GM12878 (cell line): ENCODE results near the gene CCDC150. TPM values are rescaled to one million over a fixed set of nuclear protein-coding genes. Genes with fewer than 3 reads are reported as not detected.

Experiments
- ATAC-seq: fragments of 200-7000 bp; cut with Tn5 transposase; 3 replicates; pipeline ENCODE4 v1.9.1; 2020; ENCODE audit warnings: mild to moderate bottlenecking, moderate library complexity
- BruUV-seq: library from RNA; stranded (reverse); fragments of 400-500 nt; replicated peaks from 2 replicates; lab custom pipeline; 2021; lab: Mats Ljungman, UMichigan
- CTCF ChIA-PET: fragments of 300-600 bp; sonication (Branson Sonifier 250); formaldehyde crosslinking; extraction: SDS; loops from one replicate; lab custom pipeline; 2021; ENCODE audit warnings: inconsistent platforms; lab: Yijun Ruan, JAX
- POLR2A ChIA-PET: fragments of 350-600 bp; formaldehyde crosslinking; extraction: SDS; loops from one replicate; lab custom pipeline; 2021; ENCODE audit warnings: inconsistent platforms; lab: Charles Lee
- RAD21 ChIA-PET: fragments of 300-600 bp; sonication (Branson Sonifier 250); formaldehyde crosslinking; loops from one replicate; lab custom pipeline; 2023; ENCODE audit warnings: antibody characterized with exemption; ENCODE audit not compliant: unreplicated experiment; lab: Charles Lee
- SMC1A ChIA-PET: fragments of 300-600 bp; sonication (Branson Sonifier 250); formaldehyde crosslinking; loops from one replicate; lab custom pipeline; 2023; ENCODE audit not compliant: unreplicated experiment, uncharacterized antibody; lab: Charles Lee
- DNase-seq: peaks from one replicate; pipeline ENCODE4 v3.0.0-alpha.2; 2011; ENCODE audit warnings: low read depth, low spot score
- FAIRE-seq: peaks from 3 replicates; lab custom pipeline; 2011; peaks lifted over from hg19 to GRCh38; lab: Jason Lieb, UNC
- H2AFZ ChIP-seq: 2 replicates; pipeline ENCODE4 v1.6.0; 2011; ENCODE audit warnings: low read depth, low read length, control low read depth; ENCODE audit not compliant: control insufficient read depth
- H3K27ac ChIP-seq: 2 replicates; pipeline ENCODE4 v1.5.1; 2011; ENCODE audit warnings: control low read depth; ENCODE audit not compliant: control insufficient read depth, insufficient read depth
- H3K27me3 ChIP-seq, 2 experiments: replicated peaks in 1 of 2; 2 replicates each; pipeline versions ENCODE4 v1.6.0 to v1.6.1; 2011; ENCODE audit warnings: low read length in 1 of 2; ENCODE audit not compliant: control insufficient read depth in 2 of 2, insufficient read depth in 2 of 2
- H3K36me3 ChIP-seq, 2 experiments: 2 replicates each; pipeline ENCODE4 v1.5.1; 2011; ENCODE audit warnings: low read length in 1 of 2; ENCODE audit not compliant: control insufficient read depth in 2 of 2, insufficient read depth in 2 of 2
- H3K4me1 ChIP-seq: 2 replicates; pipeline ENCODE4 v1.6.1; 2011; ENCODE audit warnings: mild to moderate bottlenecking, low read length, moderate library complexity, mixed read lengths; ENCODE audit not compliant: control insufficient read depth, insufficient read depth
- H3K4me2 ChIP-seq: 2 replicates; pipeline ENCODE4 v1.6.0; 2011; ENCODE audit warnings: control low read depth; ENCODE audit not compliant: control insufficient read depth, insufficient read depth
- H3K4me3 ChIP-seq: fragments of 200-600 bp; sonication (generic); 2 replicates; pipeline ENCODE4 v1.5.1; 2016
- H3K79me2 ChIP-seq: 2 replicates; pipeline ENCODE4 v1.6.0; 2011; ENCODE audit warnings: low read length; ENCODE audit not compliant: control insufficient read depth, insufficient read depth
- H3K9ac ChIP-seq: 2 replicates; pipeline ENCODE4 v1.8.0; 2011; ENCODE audit warnings: low read length, control low read depth, mixed read lengths; ENCODE audit not compliant: control insufficient read depth, insufficient read depth
- H3K9me3 ChIP-seq: replicated peaks from 3 replicates; pipeline ENCODE4 v1.5.1; 2011; ENCODE audit warnings: mild to moderate bottlenecking, low read length; ENCODE audit not compliant: control insufficient read depth, insufficient read depth
- H4K20me1 ChIP-seq: 2 replicates; pipeline ENCODE4 v1.6.0; 2011; ENCODE audit not compliant: control insufficient read depth, insufficient read depth
- BACH1 ChIP-seq: fragments of 450-650 bp; IDR thresholded peaks from 2 replicates; pipeline ENCODE4 v1.6.1; 2017; ENCODE audit warnings: mild to moderate bottlenecking, borderline replicate concordance
- E2F8 ChIP-seq: fragments of 450-650 bp; IDR thresholded peaks from 2 replicates; pipeline ENCODE4 v1.6.1; 2018; ENCODE audit warnings: mild to moderate bottlenecking, low read depth, moderate library complexity; ENCODE audit not compliant: partially characterized antibody
- ELK1 ChIP-seq: IDR thresholded peaks from 2 replicates; pipeline ENCODE4 v1.6.1; 2012; ENCODE audit warnings: low read depth, low read length, improper control_type of control experiment
- IRF5 ChIP-seq: fragments of 450-650 bp; IDR thresholded peaks from 2 replicates; pipeline ENCODE4 v1.6.1; 2017; ENCODE audit warnings: borderline replicate concordance
- MEF2A ChIP-seq: IDR thresholded peaks from 2 replicates; pipeline ENCODE4 v1.6.1; 2011; ENCODE audit warnings: low read depth, mild to moderate bottlenecking, low read length, moderate library complexity; ENCODE audit not compliant: insufficient read depth
- MEF2B ChIP-seq: fragments of 450-650 bp; IDR thresholded peaks from 2 replicates; pipeline ENCODE4 v1.6.1; 2018; ENCODE audit warnings: mild to moderate bottlenecking, moderate library complexity; ENCODE audit not compliant: partially characterized antibody, poor library complexity, severe bottlenecking
- MYC ChIP-seq: IDR thresholded peaks from 2 replicates; pipeline ENCODE4 v1.6.1; 2011; ENCODE audit warnings: mild to moderate bottlenecking, low read length, moderate library complexity, inconsistent platforms; ENCODE audit not compliant: insufficient read depth, insufficient replicate concordance, insufficient read length, severe bottlenecking
- RELA ChIP-seq: fragments of 450-650 bp; IDR thresholded peaks from 2 replicates; pipeline ENCODE4 v1.8.0; 2014; ENCODE audit warnings: borderline replicate concordance; ENCODE audit not compliant: partially characterized antibody
- SIX5 ChIP-seq: IDR thresholded peaks from 2 replicates; pipeline ENCODE4 v1.6.1; 2011; ENCODE audit warnings: mild to moderate bottlenecking, low read depth, low read length, moderate library complexity; ENCODE audit not compliant: severe bottlenecking
- SMAD5 ChIP-seq: IDR thresholded peaks from 2 replicates; pipeline ENCODE4 v1.6.1; 2016; ENCODE audit warnings: antibody characterized with exemption, low read depth
- ZBTB4 ChIP-seq: fragments of 450-650 bp; formaldehyde crosslinking; IDR thresholded peaks from 2 replicates; pipeline ENCODE4 v1.4.0; 2022; ENCODE audit warnings: mild to moderate bottlenecking, moderate library complexity
- ZNF217 ChIP-seq: fragments of 450-650 bp; IDR thresholded peaks from 2 replicates; pipeline ENCODE4 v1.6.1; 2017; ENCODE audit warnings: antibody characterized with exemption, mild to moderate bottlenecking
- ZNF24 ChIP-seq: fragments of 450-650 bp; IDR thresholded peaks from 2 replicates; pipeline ENCODE4 v1.6.1; 2017; ENCODE audit warnings: antibody characterized with exemption, mild to moderate bottlenecking
- WGBS: methylation state at CpG from one replicate; pipeline ENCODE4 v1.1.6; 2016; ENCODE audit warnings: low lambda C conversion rate; ENCODE audit not compliant: insufficient replicate concordance, insufficient coverage; ENCODE audit errors: missing lambda C conversion rate; 5-methylcytosine and 5-hydroxymethylcytosine counted together
- in situ Hi-C: fragments of 300-500 bp; cut with MboI; formaldehyde crosslinking; loops from 9 replicates; pipeline ENCODE4 v1.14.3; 2018; ENCODE audit warnings: mixed read lengths
- intact Hi-C: fragments of 100-400 bp; cut with micrococcal nuclease; formaldehyde crosslinking; loops from one replicate; pipeline ENCODE4 v1.14.2; 2022; ENCODE audit not compliant: unreplicated experiment
- polyA plus RNA-seq, 11 experiments: library from polyadenylated mRNA; depleted of rRNA in 4 of 11; unstranded in 6 of 11; stranded (reverse) in 5 of 11; fragments of >200 nt; fragmentation: Nextera tagmentation in 4 of 11; fragmentation: Illumina TruSeq in 1 of 11; extraction: Ambion mirVana in 4 of 11; extraction: Trizol in 1 of 11; gene quantifications; 1 replicate in 1 of 11; 2 replicates in 10 of 11; pipeline versions ENCODE4 v1.2.1 to v1.2.3, GENCODE V29; 2011 to 2016; ENCODE audit warnings: inconsistent platforms in 2 of 11, missing spikeins in 2 of 11, low read depth in 1 of 11
- total RNA-seq, 4 experiments: library from RNA; depleted of rRNA in 3 of 4; stranded (reverse); fragments of >200 nt in 3 of 4; fragmentation: Illumina TruSeq in 1 of 4; extraction: Trizol in 1 of 4; gene quantifications; 2 replicates each; pipeline versions ENCODE4 v1.2.1 to v1.2.3, GENCODE V29; 2013 to 2021

Gene CCDC150
- total and polyA plus RNA-seq, 10 of the 15 experiments (the other 5 are each of a cell fraction or from before 2014, with no cell fraction given) = 11.6 to 27.7 (median 19.6) TPM

- no peak for TF ChIP-seq MEF2A
- no peak for TF ChIP-seq MEF2B
- no peak for TF ChIP-seq ZBTB4 (CRISPR knock-in tag)
- no peak for TF ChIP-seq IRF5
- no peak for TF ChIP-seq BACH1
These were observed 84.1 kb downstream of the CCDC150 start (continued) for GRCh38 chr2:196723571-196723970.

- FAIRE-seq (no peak), DNase-seq (no peak), ATAC-seq (no peak)
- SMC1A ChIA-PET = interaction anchor here (0.9 kb wide), 1 partner anchor 87 kb away, joined by 3 read pairs; no protein-coding TSS in a partner anchor
- POLR2A ChIA-PET = no interaction called here
- Histone ChIP-seq H3K27me3 (no peaks in the 10 kb centered on the region), H3K4me1 (no peaks in the 10 kb centered on the region), H3K9me3 (no peaks in the 10 kb centered on the region), H3K4me3 (no peak overlapping the region), H3K36me3 (peaks cover 2 to 4% of the 10 kb centered on the region in 2 experiments), H4K20me1 (no peaks in the 10 kb centered on the region), H3K9ac (no peak overlapping the region)
- in situ Hi-C loops (no loop called here), intact Hi-C loops (no loop called here)
- BruUV-seq = no TSS peak
- CTCF ChIA-PET = interaction anchor here (0.8 kb wide), 1 partner anchor 26 kb away, joined by 4 read pairs; no protein-coding TSS in a partner anchor
- RAD21 ChIA-PET = no interaction called here
- TF ChIP-seq SIX5 (no peak), ZNF24 (no peak), MYC (no peak), SMAD5 (no peak), RELA (no peak), E2F8 (no peak), ELK1 (no peak), ZNF217 (no peak)
- TF ChIP-seq, all 136 proteins: peak for 0
- WGBS = 70% methylated on average over 3 of the region's 3 CpGs
- Histone ChIP-seq H3K4me2 (no peak overlapping the region), H3K27ac (no peak overlapping the region), H3K79me2 (no peaks in the 10 kb centered on the region), H2AFZ (no peak overlapping the region)
These were observed 85.7 kb downstream of the CCDC150 start for GRCh38 chr2:196725218-196725617.
